ENCODE results near the gene KCTD14. TPM values are rescaled to one million over a fixed set of nuclear protein-coding genes. Genes with fewer than 3 reads are reported as not detected.
"Not testable (repeated sequence)": the region's sequence is repeated elsewhere in the genome, so short reads cannot be mapped to it uniquely, and the experiment has no call there.

Gene KCTD14
- total RNA-seq, 1 donor from 2014 or later, result 2.8 TPM

GRCh38 chr11:78030429-78031325, 7.6 kb upstream of the KCTD14 start:
- no peaks in the 10 kb centered on the region for H3K36me3 Mint-ChIP-seq
- H3K27me3 Mint-ChIP-seq, result no peaks in the 10 kb centered on the region
- no peak for DNase-seq (ENCODE audit: extremely low spot score, unreplicated experiment)
- TF ChIP-seq, protein P1, sequence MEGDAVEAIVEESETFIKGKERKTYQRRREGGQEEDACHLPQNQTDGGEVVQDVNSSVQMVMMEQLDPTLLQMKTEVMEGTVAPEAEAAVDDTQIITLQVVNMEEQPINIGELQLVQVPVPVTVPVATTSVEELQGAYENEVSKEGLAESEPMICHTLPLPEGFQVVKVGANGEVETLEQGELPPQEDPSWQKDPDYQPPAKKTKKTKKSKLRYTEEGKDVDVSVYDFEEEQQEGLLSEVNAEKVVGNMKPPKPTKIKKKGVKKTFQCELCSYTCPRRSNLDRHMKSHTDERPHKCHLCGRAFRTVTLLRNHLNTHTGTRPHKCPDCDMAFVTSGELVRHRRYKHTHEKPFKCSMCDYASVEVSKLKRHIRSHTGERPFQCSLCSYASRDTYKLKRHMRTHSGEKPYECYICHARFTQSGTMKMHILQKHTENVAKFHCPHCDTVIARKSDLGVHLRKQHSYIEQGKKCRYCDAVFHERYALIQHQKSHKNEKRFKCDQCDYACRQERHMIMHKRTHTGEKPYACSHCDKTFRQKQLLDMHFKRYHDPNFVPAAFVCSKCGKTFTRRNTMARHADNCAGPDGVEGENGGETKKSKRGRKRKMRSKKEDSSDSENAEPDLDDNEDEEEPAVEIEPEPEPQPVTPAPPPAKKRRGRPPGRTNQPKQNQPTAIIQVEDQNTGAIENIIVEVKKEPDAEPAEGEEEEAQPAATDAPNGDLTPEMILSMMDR (conservative IDR thresholded peaks at IDR 0.05), result no peak
- peak overlapping the region; percentile 34 for H3K4me3 Mint-ChIP-seq
- H3K9me3 Mint-ChIP-seq, result no peaks in the 10 kb centered on the region
- peaks cover 15% of the 10 kb centered on the region for H3K4me1 Mint-ChIP-seq (ENCODE audit: unreplicated experiment)
- H3K27ac Mint-ChIP-seq, result peak overlapping the region; percentile 75

DNA sequence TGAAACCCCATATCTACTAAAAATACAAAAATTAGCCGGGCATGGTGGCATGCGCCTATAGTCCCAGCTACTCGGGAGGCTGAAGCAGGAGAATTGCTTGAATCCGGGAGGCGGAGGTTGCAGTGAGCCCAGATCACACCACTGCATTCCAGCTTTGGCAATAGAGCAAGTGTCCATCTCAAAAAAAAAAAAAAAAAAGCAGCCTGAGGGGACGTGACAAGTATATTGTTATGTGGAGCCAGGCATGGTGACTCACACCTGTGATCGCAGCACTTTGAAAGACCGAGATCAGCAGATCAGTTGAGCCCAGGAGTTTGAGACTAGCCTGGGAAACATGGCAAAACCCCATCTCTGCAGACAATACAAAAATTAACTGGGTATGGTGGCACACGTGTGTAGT, 5.3 kb upstream of the KCTD14 start:
- not testable (repeated sequence) for H3K9me3 Mint-ChIP-seq; H3K4me3 Mint-ChIP-seq; DNase-seq (ENCODE audit: extremely low spot score, unreplicated experiment); H3K27me3 Mint-ChIP-seq; H3K36me3 Mint-ChIP-seq
- Mint-ChIP-seq H3K4me1 (ENCODE audit: unreplicated experiment) (peaks cover 15% of the 10 kb centered on the region), H3K27ac (peak overlapping the region; percentile 76)

GRCh38 chr11:78027759-78028158, 4.7 kb upstream of the KCTD14 start:
- Mint-ChIP-seq H3K36me3 (no peaks in the 10 kb centered on the region), H3K9me3 (no peaks in the 10 kb centered on the region), H3K27ac (no peak overlapping the region), H3K4me3 (no peak overlapping the region), H3K4me1 (ENCODE audit: unreplicated experiment) (peaks cover 17% of the 10 kb centered on the region), H3K27me3 (peaks cover 2% of the 10 kb centered on the region)
- DNase-seq (ENCODE audit: extremely low spot score, unreplicated experiment), result no peak
- TF ChIP-seq, protein P1 (conservative IDR thresholded peaks at IDR 0.05), result no peak

GRCh38 chr11:78025378-78025777, 2.3 kb upstream of the KCTD14 start:
- H3K27ac Mint-ChIP-seq, result no peak overlapping the region
- H3K9me3 Mint-ChIP-seq, result no peaks in the 10 kb centered on the region
- no peaks in the 10 kb centered on the region for H3K36me3 Mint-ChIP-seq
- peaks cover 27% of the 10 kb centered on the region for H3K4me1 Mint-ChIP-seq (ENCODE audit: unreplicated experiment)
- TF ChIP-seq, protein P1 (conservative IDR thresholded peaks at IDR 0.05), result no peak
- DNase-seq (ENCODE audit: extremely low spot score, unreplicated experiment), result no peak
- peaks cover 9% of the 10 kb centered on the region for H3K27me3 Mint-ChIP-seq
- no peak overlapping the region for H3K4me3 Mint-ChIP-seq

DNA sequence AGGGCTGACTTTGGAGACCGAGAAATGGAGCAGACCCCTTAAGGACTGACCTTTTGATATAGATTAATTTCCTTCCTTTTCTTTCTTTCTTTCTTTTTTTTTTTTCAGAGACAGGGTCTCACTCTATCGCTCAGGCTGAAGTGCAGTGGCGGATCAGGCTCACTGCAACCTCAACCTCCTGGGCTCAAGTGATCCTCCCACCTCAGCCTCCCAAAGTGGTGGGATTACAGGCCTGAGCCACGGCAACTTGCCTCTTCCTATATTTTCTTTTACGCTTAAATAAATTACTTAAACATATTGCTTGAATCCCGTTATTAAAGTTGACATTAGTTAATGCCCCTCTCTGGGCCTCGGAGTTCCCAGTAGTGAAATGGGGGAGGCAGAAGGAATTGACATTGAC, 350 bp upstream of the KCTD14 start:
- Mint-ChIP-seq H3K27me3 (peaks cover 9% of the 10 kb centered on the region), H3K27ac (no peak overlapping the region), H3K4me1 (ENCODE audit: unreplicated experiment) (peaks cover 30% of the 10 kb centered on the region), H3K36me3 (no peaks in the 10 kb centered on the region), H3K9me3 (no peaks in the 10 kb centered on the region), H3K4me3 (peak overlapping the region; percentile 89)
- TF ChIP-seq, protein P1 (conservative IDR thresholded peaks at IDR 0.05), result peak; percentile 48
- DNase-seq (ENCODE audit: extremely low spot score, unreplicated experiment), result no peak

DNA sequence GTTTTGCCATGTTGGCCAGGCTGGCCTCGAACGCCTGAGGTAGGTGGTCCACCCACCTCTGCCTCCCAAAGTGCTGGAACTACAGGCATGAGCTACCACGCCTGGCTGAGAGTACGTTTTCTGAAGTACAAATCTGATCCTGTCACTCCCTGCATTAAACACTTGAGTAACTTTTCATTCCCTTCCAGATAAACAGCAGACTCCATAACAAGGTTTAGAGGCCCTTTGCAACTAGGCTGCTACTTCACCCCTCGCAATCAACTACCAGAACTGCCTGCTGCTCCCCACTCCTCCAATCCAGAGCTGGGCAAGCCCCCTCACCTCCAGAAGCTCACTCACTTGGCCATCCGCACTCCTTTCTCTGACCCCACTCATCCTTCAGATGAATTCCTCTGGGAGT, 1.5 kb downstream of the KCTD14 start:
- Mint-ChIP-seq H3K27me3 (peaks cover 9% of the 10 kb centered on the region), H3K4me3 (peak overlapping the region; percentile 59), H3K9me3 (no peaks in the 10 kb centered on the region), H3K36me3 (no peaks in the 10 kb centered on the region), H3K27ac (no peak overlapping the region), H3K4me1 (ENCODE audit: unreplicated experiment) (peaks cover 28% of the 10 kb centered on the region)
- no peak for DNase-seq (ENCODE audit: extremely low spot score, unreplicated experiment)
- TF ChIP-seq, protein P1 (conservative IDR thresholded peaks at IDR 0.05), result no peak

Data from type B pancreatic cell (in vitro differentiated cells).